A673 (cell line): ENCODE measurements around the gene BTN1A1. TPM values are rescaled to one million over a fixed set of nuclear protein-coding genes. Genes with fewer than 3 reads are reported as not detected.

ENCODE experiments used
- BruUV-seq: library from RNA; stranded (reverse); fragments of 400-500 nt; replicated peaks from 2 replicates; lab custom pipeline; 2021; lab: Mats Ljungman, UMichigan
- CTCF ChIA-PET: fragments of 300-600 bp; sonication (Branson Sonifier 250); formaldehyde crosslinking; loops from one replicate; lab custom pipeline; 2022; ENCODE audit warnings: antibody characterized with exemption; lab: Charles Lee
- POLR2A ChIA-PET: fragments of 300-600 bp; sonication (Branson Sonifier 250); formaldehyde crosslinking; loops from one replicate; lab custom pipeline; 2022; ENCODE audit warnings: antibody characterized with exemption; ENCODE audit not compliant: low non-redundant PET; lab: Charles Lee
- DNase-seq: peaks from one replicate; pipeline ENCODE4 v3.0.0-alpha.2; 2015; ENCODE audit warnings: low spot score
- H3K27ac ChIP-seq: fragments of 200-600 bp; sonication (generic); 2 replicates; pipeline ENCODE4 v1.5.1; 2016; ENCODE audit warnings: mixed run types, low read depth, mild to moderate bottlenecking, mixed read lengths, antibody characterized with exemption, low read length; ENCODE audit not compliant: poor library complexity, severe bottlenecking
- H3K27me3 ChIP-seq: fragments of 200-600 bp; sonication (generic); replicated peaks from 2 replicates; pipeline ENCODE4 v1.6.1; 2017; ENCODE audit warnings: mixed run types, low read depth, mild to moderate bottlenecking, mixed read lengths, antibody characterized with exemption, low read length; ENCODE audit not compliant: insufficient read depth, poor library complexity
- H3K36me3 ChIP-seq: fragments of 200-600 bp; sonication (generic); 2 replicates; pipeline ENCODE4 v1.6.1; 2016; ENCODE audit warnings: mixed run types, mild to moderate bottlenecking, mixed read lengths, antibody characterized with exemption, low read length; ENCODE audit not compliant: insufficient read depth, poor library complexity, severe bottlenecking
- H3K4me1 ChIP-seq: fragments of 200-600 bp; sonication (generic); 2 replicates; pipeline ENCODE4 v1.6.1; 2017; ENCODE audit warnings: mixed run types, mild to moderate bottlenecking, mixed read lengths, antibody characterized with exemption, low read length; ENCODE audit not compliant: insufficient read depth, poor library complexity, severe bottlenecking
- H3K4me3 ChIP-seq: fragments of 200-600 bp; sonication (generic); 2 replicates; pipeline ENCODE4 v1.5.1; 2016; ENCODE audit warnings: low read depth, mixed run types, mild to moderate bottlenecking, mixed read lengths, low read length; ENCODE audit not compliant: poor library complexity, severe bottlenecking
- H3K9me3 ChIP-seq: fragments of 200-600 bp; sonication (generic); 2 replicates; pipeline ENCODE4 v1.6.1; 2016; ENCODE audit warnings: mixed run types, low read depth, mild to moderate bottlenecking, mixed read lengths, antibody characterized with exemption, low read length; ENCODE audit not compliant: poor library complexity, severe bottlenecking
- CTCF ChIP-seq: fragments of 300-800, 200-600 bp; sonication (generic); conservative IDR thresholded peaks from 2 replicates; pipeline ENCODE4 v1.5.1; 2017; ENCODE audit warnings: low read depth, mild to moderate bottlenecking, antibody characterized with exemption, low read length, moderate library complexity, mixed read lengths
- EZH2 ChIP-seq: fragments of 200-600 bp; sonication (generic); IDR thresholded peaks from 2 replicates; pipeline ENCODE4 v1.6.1; 2017; ENCODE audit warnings: borderline replicate concordance, low read depth, mild to moderate bottlenecking, mixed read lengths, antibody characterized with exemption, low read length; ENCODE audit not compliant: poor library complexity, severe bottlenecking
- intact Hi-C: fragments of 100-400 bp; cut with micrococcal nuclease; formaldehyde crosslinking; loops from one replicate; pipeline ENCODE4 v1.10.0; 2022; ENCODE audit not compliant: unreplicated experiment
- total RNA-seq: library from RNA; stranded (reverse); gene quantifications from 2 replicates; pipeline ENCODE4 v1.2.3, GENCODE V29; 2021

Gene BTN1A1
- total RNA-seq, 1 experiment from 2014 or later: not detected

DNA sequence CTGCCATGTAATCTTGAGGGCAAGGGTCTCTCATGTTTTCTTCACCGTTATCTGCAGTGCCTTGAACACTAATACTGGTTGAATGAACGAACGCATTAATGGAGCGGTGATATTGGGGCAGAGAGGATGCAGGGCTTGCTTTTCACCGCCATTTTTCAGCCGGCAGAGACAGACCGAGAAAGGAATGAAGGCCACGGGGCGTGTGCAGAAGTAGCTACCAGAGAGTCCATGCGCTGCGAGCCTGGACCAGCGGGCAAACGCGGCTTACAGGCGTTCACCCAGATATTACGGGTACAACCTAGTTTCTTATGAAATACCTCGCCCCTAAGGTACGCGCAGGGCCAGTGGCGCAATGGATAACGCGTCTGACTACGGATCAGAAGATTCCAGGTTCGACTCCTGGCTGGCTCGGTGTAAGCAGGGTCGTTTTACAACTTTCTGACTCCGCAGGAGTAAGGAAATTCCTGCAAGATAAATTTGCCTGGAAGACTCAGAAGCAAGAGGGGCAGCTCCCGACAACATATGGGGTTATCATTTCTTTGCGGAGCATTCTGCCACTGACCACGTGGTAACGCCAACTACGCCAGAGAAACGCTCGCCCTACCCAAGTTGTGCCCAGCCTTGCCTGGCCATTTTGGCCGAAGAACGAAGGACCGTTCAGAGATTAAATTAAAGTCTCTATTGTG is 37.2 kb downstream of the BTN1A1 start:
- H3K36me3 ChIP-seq: peaks cover 7% of the 10 kb centered on the region
- no peaks in the 10 kb centered on the region for H3K27me3 ChIP-seq
- CTCF ChIA-PET: interaction anchor here (0.6 to 1.6 kb wide), 3 partner anchors 35 to 215 kb away, joined by 3 to 9 read pairs (median 6); no protein-coding TSS in a partner anchor
- DNase-seq: peak; percentile 96
- peak overlapping the region; percentile 83 for H3K4me3 ChIP-seq
- BruUV-seq: no TSS peak
- TF ChIP-seq EZH2 (no peak), CTCF (no peak)
- peaks cover 32% of the 10 kb centered on the region for H3K4me1 ChIP-seq
- peak overlapping the region; percentile 86 for H3K27ac ChIP-seq
- intact Hi-C loops: loop anchor here (1.0 to 5.0 kb wide), 4 partner anchors 16 to 226 kb away; no protein-coding TSS in a partner anchor
- POLR2A ChIA-PET: interaction anchor here (0.6 kb wide), 1 partner anchor 266 kb away, joined by 3 read pairs; a partner anchor contains a TSS
- H3K9me3 ChIP-seq: no peaks in the 10 kb centered on the region

DNA sequence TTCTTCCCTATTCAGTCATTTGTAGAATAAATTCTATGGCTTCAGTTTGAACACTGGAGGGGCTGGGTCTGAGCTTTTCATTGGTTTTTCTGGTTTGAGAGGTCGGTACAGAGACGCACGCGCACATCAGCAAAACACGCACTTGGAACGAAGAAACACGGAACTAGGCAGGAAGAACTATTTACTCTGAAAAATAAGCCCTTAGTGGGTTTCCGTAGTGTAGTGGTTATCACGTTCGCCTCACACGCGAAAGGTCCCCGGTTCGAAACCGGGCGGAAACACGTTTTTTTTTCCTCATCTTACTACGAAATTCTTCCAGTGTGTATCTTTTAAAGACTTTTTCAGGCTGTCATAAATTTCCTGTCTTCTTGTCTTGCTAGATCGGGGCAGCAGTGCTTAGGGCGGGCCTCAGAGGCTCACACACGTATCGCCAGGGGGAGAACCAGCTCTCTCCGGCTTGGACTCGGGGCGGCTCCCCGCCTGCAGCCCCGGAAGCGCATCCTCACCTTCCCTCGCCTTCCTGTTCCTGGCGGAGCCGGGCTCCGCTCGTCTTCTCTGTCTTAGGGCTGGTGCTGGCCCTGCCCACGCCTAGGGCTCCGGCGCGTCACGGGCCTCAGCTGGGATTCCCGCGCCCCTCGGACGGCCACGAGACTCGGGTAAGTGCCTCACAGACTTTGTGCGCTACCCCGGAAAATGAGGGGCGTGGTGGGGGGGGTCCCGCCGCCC is 37.9 kb downstream of the BTN1A1 start, which contains the start of gene HMGN4:
Gene HMGN4, plus strand, starts transcription at position 521 of the 726 bp plus-strand sequence. CDS start 6,841 bp downstream, outside the sequence.
- intact Hi-C loops: loop anchor here (1.0 to 5.0 kb wide), 4 partner anchors 15 to 227 kb away; no protein-coding TSS in a partner anchor
- POLR2A ChIA-PET: no interaction called here
- peak within 1 kb of the TSS; percentile 83 for H3K4me3 ChIP-seq
- BruUV-seq: no TSS peak
- no peaks in the 10 kb centered on the region for H3K27me3 ChIP-seq
- CTCF ChIA-PET: interaction anchor here (1.0 to 1.6 kb wide), 2 partner anchors 34 to 196 kb away, joined by 6 to 9 read pairs; no protein-coding TSS in a partner anchor
- peak; percentile 22; the same call in 1 of the 2 replicates for TF ChIP-seq CTCF
- no peak for TF ChIP-seq EZH2
- DNase-seq: peak; percentile 94
- H3K36me3 ChIP-seq: peaks cover 14% of the 10 kb centered on the region
- H3K9me3 ChIP-seq: no peaks in the 10 kb centered on the region
- peaks cover 32% of the 10 kb centered on the region for H3K4me1 ChIP-seq
- H3K27ac ChIP-seq: peak within 1 kb of the TSS; percentile 86

DNA sequence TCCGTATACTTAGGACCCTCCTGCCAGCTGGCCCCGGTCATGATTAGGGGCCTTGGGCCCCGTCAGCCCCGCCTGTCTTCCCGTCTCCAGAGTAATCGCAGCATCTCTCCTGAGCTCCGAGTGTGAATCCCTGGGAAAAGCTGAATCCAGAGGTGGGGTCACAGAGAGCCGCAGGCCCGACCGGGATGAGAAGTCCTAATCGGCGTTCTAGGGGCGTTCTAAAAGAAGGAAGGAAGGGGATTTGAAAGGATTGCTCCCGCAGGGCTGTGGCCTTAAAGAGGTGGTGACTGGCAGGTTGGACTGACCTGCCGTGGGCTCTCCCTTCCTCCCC is 38.4 kb downstream of the BTN1A1 start:
- TSS peak; percentile 38 for BruUV-seq
- DNase-seq: no peak
- intact Hi-C loops: loop anchor here (5.0 kb wide), 1 partner anchor 206 kb away; no protein-coding TSS in a partner anchor

More for the DNA sequence above, 38.4 kb downstream of the BTN1A1 start:
- H3K36me3 ChIP-seq: peaks cover 14% of the 10 kb centered on the region
- H3K9me3 ChIP-seq: no peaks in the 10 kb centered on the region
- ChIA-PET POLR2A (no interaction called here), CTCF (interaction anchor here (1.0 kb wide), 1 partner anchor 34 kb away, joined by 9 read pairs; no protein-coding TSS in a partner anchor)
- peak overlapping the region; percentile 83 for H3K4me3 ChIP-seq
- H3K4me1 ChIP-seq: peaks cover 32% of the 10 kb centered on the region
- H3K27ac ChIP-seq: peak overlapping the region; percentile 86
- TF ChIP-seq EZH2 (no peak), CTCF (no peak)
- no peaks in the 10 kb centered on the region for H3K27me3 ChIP-seq
